PC-9 (cell line): ENCODE measurements around the gene BTBD17. TPM values are rescaled to one million over a fixed set of nuclear protein-coding genes. Genes with fewer than 3 reads are reported as not detected.

ENCODE experiments used
- BruUV-seq: library from RNA; stranded (reverse); fragments of 400-500 nt; replicated peaks from 2 replicates; lab custom pipeline; 2021; lab: Mats Ljungman, UMichigan
- CTCF ChIA-PET: fragments of 300-600 bp; sonication (Branson Sonifier 250); formaldehyde crosslinking; loops from one replicate; lab custom pipeline; 2022; ENCODE audit warnings: antibody characterized with exemption; lab: Charles Lee
- POLR2A ChIA-PET: fragments of 300-600 bp; sonication (Branson Sonifier 250); formaldehyde crosslinking; loops from one replicate; lab custom pipeline; 2022; ENCODE audit warnings: antibody characterized with exemption; ENCODE audit not compliant: unreplicated experiment; lab: Charles Lee
- DNase-seq, 2 experiments: peaks; one replicate each; pipeline versions ENCODE4 v3.0.0 to v3.0.0-alpha.2; 2015 to 2022; ENCODE audit warnings: mixed read lengths in 1 of 2
- H2AFZ ChIP-seq: fragments of 200-600 bp; sonication (generic); 2 replicates; pipeline ENCODE4 v1.8.1; 2017; ENCODE audit warnings: antibody characterized with exemption
- H3F3A ChIP-seq: fragments of 200-600 bp; sonication (generic); 2 replicates; pipeline ENCODE4 v1.8.1; 2017; ENCODE audit warnings: antibody characterized with exemption, mild to moderate bottlenecking, low read depth; ENCODE audit not compliant: insufficient read depth
- H3K27ac ChIP-seq: fragments of 200-600 bp; sonication (generic); 2 replicates; pipeline ENCODE4 v1.6.1; 2016; ENCODE audit warnings: mixed run types
- H3K27me3 ChIP-seq: fragments of 200-600 bp; sonication (generic); 2 replicates; pipeline ENCODE4 v1.6.1; 2016; ENCODE audit warnings: low read depth, mixed run types; ENCODE audit not compliant: insufficient read depth
- H3K36me3 ChIP-seq: fragments of 200-600 bp; sonication (generic); 2 replicates; pipeline ENCODE4 v1.6.1; 2016; ENCODE audit warnings: low read depth, mixed run types
- H3K4me1 ChIP-seq: fragments of 200-600 bp; sonication (generic); replicated peaks from 2 replicates; pipeline ENCODE4 v1.6.1; 2016; ENCODE audit warnings: mixed run types; ENCODE audit not compliant: insufficient read depth
- H3K4me2 ChIP-seq: fragments of 200-600 bp; sonication (generic); 2 replicates; pipeline ENCODE4 v1.6.1; 2017; ENCODE audit warnings: mixed run types
- H3K4me3 ChIP-seq: fragments of 200-600 bp; sonication (generic); 2 replicates; pipeline ENCODE4 v1.6.1; 2016; ENCODE audit warnings: mixed run types
- H3K79me2 ChIP-seq: fragments of 200-600 bp; sonication (generic); 2 replicates; pipeline ENCODE4 v1.6.1; 2017; ENCODE audit warnings: low read depth, mixed run types
- H3K9me2 ChIP-seq: fragments of 200-600 bp; sonication (generic); 2 replicates; pipeline ENCODE4 v1.8.1; 2017; ENCODE audit warnings: mild to moderate bottlenecking; ENCODE audit not compliant: insufficient read depth
- H3K9me3 ChIP-seq: fragments of 200-600 bp; sonication (generic); 2 replicates; pipeline ENCODE4 v1.8.1; 2016; ENCODE audit warnings: low read depth; ENCODE audit not compliant: insufficient read depth
- H4K20me1 ChIP-seq: fragments of 200-600 bp; sonication (generic); 2 replicates; pipeline ENCODE4 v1.8.1; 2017; ENCODE audit not compliant: insufficient read depth
- EZH2 ChIP-seq: fragments of 200-600 bp; sonication (generic); IDR thresholded peaks from 2 replicates; pipeline ENCODE4 v1.8.0; 2017; ENCODE audit warnings: antibody characterized with exemption, low read depth
- intact Hi-C: fragments of 100-400 bp; cut with micrococcal nuclease; formaldehyde crosslinking; loops from one replicate; pipeline ENCODE4 v1.10.0; 2022; ENCODE audit not compliant: unreplicated experiment
- total RNA-seq: library from RNA; stranded (reverse); gene quantifications from 2 replicates; pipeline ENCODE4 v1.2.3, GENCODE V29; 2021
- TF ChIP-seq, protein P1 (sequence below): fragments of 200-600 bp; sonication (generic); conservative IDR thresholded peaks from 2 replicates; pipeline ENCODE4 v1.6.1; 2017; ENCODE audit warnings: mixed run types, antibody characterized with exemption, mild to moderate bottlenecking, moderate library complexity

The BTBD17 gene
- total RNA-seq, 1 experiment from 2014 or later, result not detected

DNA sequence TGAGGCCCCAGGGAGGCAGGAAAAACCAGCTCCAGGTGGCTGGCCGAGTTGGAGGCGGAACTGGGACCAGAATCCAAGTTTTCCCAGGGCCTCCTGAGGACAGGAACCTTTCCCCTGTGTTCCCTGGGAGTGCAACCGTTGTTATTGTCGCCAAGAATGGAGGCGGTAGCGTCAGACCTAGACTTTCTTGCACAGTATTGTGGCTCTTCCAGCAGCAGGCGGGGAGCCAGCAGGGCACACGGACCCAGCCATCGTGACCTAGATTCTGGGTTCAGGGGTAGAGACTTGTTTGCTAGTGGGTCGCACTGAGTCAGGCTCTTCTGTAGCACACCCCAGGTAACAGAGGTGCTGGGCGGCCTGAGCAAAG, 36.3 kb downstream of the BTBD17 start:
- no peaks in the 10 kb centered on the region for H3K79me2 ChIP-seq
- no peaks in the 10 kb centered on the region for H3K9me2 ChIP-seq
- TF ChIP-seq, protein P1, sequence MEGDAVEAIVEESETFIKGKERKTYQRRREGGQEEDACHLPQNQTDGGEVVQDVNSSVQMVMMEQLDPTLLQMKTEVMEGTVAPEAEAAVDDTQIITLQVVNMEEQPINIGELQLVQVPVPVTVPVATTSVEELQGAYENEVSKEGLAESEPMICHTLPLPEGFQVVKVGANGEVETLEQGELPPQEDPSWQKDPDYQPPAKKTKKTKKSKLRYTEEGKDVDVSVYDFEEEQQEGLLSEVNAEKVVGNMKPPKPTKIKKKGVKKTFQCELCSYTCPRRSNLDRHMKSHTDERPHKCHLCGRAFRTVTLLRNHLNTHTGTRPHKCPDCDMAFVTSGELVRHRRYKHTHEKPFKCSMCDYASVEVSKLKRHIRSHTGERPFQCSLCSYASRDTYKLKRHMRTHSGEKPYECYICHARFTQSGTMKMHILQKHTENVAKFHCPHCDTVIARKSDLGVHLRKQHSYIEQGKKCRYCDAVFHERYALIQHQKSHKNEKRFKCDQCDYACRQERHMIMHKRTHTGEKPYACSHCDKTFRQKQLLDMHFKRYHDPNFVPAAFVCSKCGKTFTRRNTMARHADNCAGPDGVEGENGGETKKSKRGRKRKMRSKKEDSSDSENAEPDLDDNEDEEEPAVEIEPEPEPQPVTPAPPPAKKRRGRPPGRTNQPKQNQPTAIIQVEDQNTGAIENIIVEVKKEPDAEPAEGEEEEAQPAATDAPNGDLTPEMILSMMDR, result no peak
- TF ChIP-seq EZH2, result no peak
- no peak overlapping the region for H2AFZ ChIP-seq
- no peak overlapping the region for H3K4me3 ChIP-seq
- ChIA-PET CTCF (no interaction called here), POLR2A (no interaction called here)
- H3K4me2 ChIP-seq, result peak overlapping the region; percentile 28; the same call in 1 of the 2 replicates
- no peaks in the 10 kb centered on the region for H3K4me1 ChIP-seq
- no peaks in the 10 kb centered on the region for H3K36me3 ChIP-seq
- DNase-seq, result no peak
- BruUV-seq, result no TSS peak
- H3F3A ChIP-seq, result no peaks in the 10 kb centered on the region
- H3K27me3 ChIP-seq, result peaks cover 57% of the 10 kb centered on the region
- H3K9me3 ChIP-seq, result no peaks in the 10 kb centered on the region
- intact Hi-C loops, result no loop called here
- no peak overlapping the region for H3K27ac ChIP-seq
- no peaks in the 10 kb centered on the region for H4K20me1 ChIP-seq

DNA sequence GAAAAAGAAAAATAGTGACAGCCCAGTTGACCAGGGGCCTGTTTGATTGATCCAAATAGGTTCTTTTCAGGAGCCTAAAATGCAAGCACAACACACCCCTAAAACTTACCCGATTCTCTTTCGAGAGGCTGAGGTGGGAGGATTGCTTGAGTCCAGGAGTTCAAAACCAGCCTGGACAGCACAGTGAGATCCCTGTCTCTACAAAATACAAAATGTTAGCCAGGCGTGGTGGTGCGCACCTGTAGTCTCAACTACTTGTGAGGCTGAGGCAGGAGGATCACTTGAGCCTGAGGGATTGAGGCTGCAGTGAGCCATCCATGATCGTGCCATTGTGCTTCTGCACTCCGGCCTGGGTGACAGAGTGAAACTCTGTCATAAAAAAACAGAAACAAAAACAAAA, 37.1 kb downstream of the BTBD17 start:
- H3K4me3 ChIP-seq, result no peak overlapping the region
- no peak overlapping the region for H3K27ac ChIP-seq
- H2AFZ ChIP-seq, result no peak overlapping the region
- no peaks in the 10 kb centered on the region for H3K79me2 ChIP-seq
- peaks cover 61% of the 10 kb centered on the region for H3K27me3 ChIP-seq
- H3K4me2 ChIP-seq, result no peak overlapping the region
- no peaks in the 10 kb centered on the region for H3K36me3 ChIP-seq
- no peaks in the 10 kb centered on the region for H4K20me1 ChIP-seq
- no peaks in the 10 kb centered on the region for H3K9me2 ChIP-seq
- ChIA-PET POLR2A (no interaction called here), CTCF (no interaction called here)
- no peak for TF ChIP-seq EZH2
- TF ChIP-seq, protein P1, result no peak
- intact Hi-C loops, result no loop called here
- no peak for DNase-seq
- H3K4me1 ChIP-seq, result no peaks in the 10 kb centered on the region
- BruUV-seq, result no TSS peak
- H3F3A ChIP-seq, result no peaks in the 10 kb centered on the region
- no peaks in the 10 kb centered on the region for H3K9me3 ChIP-seq

DNA sequence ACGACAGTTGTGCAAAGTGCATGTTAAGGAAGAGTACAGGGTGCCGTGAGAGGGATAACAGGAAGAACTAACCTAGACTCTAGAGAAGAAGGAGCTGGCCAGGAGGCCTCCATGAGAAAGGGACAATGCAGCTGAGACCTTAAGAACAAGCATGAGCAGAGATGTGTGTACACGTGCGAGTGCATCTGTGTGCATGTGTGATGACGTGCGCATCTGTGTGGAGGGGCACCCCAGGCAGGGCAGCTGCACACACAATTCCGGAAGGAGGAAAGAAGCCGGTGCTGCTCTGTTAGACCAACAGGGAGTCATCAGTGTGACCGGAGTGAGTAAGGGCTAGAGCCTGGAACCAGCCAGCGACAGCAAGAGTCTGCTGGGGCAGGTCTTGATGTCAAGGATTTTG, 43.3 kb downstream of the BTBD17 start:
- no peaks in the 10 kb centered on the region for H3F3A ChIP-seq
- H3K4me1 ChIP-seq, result no peaks in the 10 kb centered on the region
- H2AFZ ChIP-seq, result no peak overlapping the region
- no peak for TF ChIP-seq EZH2
- TF ChIP-seq, protein P1, result no peak
- H3K4me3 ChIP-seq, result no peak overlapping the region
- CTCF ChIA-PET, result no interaction called here
- no TSS peak for BruUV-seq
- no peak overlapping the region for H3K4me2 ChIP-seq
- H3K79me2 ChIP-seq, result no peaks in the 10 kb centered on the region
- no peaks in the 10 kb centered on the region for H3K9me3 ChIP-seq
- peaks cover 93% of the 10 kb centered on the region for H3K27me3 ChIP-seq
- H4K20me1 ChIP-seq, result no peaks in the 10 kb centered on the region
- H3K9me2 ChIP-seq, result no peaks in the 10 kb centered on the region
- no peak for DNase-seq
- POLR2A ChIA-PET, result no interaction called here
- H3K36me3 ChIP-seq, result no peaks in the 10 kb centered on the region
- intact Hi-C loops, result no loop called here
- H3K27ac ChIP-seq, result no peak overlapping the region
